Prostate gland (tissue), 2 donors: ENCODE results near the gene CORO7.

Experiments
- POLR2A ChIP-seq: fragments of 450-650 bp; IDR thresholded peaks from one replicate; pipeline ENCODE4 v1.6.1; 2016; ENCODE audit warnings: antibody characterized with exemption, mild to moderate bottlenecking
- POLR2AphosphoS5 ChIP-seq: sonication (generic); formaldehyde crosslinking; IDR thresholded peaks from one replicate; pipeline ENCODE4 v1.6.1; 2017; ENCODE audit warnings: antibody characterized with exemption
- TF ChIP-seq, protein P1 (sequence below), 4 experiments: fragments of 200-600 bp in 2 of 4; fragments of 450-650 bp in 2 of 4; sonication (generic) in 2 of 4; IDR thresholded peaks; 1 replicate in 3 of 4; 2 replicates in 1 of 4; pipeline ENCODE4 v1.5.1; 2016 to 2019; ENCODE audit warnings: antibody characterized with exemption in 4 of 4, mild to moderate bottlenecking in 2 of 4, moderate library complexity in 2 of 4

DNA sequence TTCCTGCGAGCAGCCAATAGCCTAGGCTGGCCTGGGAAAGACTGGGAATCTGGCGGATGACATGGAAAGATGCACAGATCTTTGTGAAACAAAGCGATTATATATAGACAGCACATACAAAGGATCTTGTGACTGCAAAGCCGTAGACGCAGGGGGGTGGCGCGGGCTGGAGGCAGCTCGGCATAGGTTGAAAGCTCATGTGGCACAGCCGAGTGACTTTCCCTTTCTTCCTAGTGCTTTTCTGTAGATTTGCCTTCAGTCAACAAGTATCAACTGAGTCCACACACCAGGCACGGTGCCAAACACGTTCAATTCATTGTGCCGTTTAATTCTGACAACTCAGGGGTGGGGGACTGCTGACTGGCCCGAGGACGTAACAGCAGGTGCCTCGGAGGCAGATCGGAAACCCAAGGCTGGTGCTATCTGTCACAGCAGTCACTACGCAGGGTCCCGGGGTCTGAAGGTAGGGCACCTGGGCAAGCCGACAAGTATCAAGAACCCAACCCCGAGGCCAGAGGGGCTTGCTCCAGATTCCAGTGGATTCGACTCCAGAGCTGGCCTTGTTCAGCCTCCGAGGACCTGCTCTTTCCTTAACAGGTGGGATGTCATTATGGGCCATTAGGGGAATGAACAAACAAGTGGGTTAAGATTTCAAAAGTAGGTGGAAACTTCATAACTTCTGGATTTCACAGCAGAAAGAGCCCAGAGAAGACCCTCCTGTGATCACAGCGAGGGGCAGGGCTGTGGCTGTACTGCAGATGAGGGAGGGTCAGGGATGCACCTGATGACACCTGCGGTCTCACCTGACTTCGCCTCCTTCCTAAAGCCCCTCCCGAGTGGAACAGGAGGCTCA is 71.2 kb downstream of the CORO7 start:
- TF ChIP-seq, protein P1, sequence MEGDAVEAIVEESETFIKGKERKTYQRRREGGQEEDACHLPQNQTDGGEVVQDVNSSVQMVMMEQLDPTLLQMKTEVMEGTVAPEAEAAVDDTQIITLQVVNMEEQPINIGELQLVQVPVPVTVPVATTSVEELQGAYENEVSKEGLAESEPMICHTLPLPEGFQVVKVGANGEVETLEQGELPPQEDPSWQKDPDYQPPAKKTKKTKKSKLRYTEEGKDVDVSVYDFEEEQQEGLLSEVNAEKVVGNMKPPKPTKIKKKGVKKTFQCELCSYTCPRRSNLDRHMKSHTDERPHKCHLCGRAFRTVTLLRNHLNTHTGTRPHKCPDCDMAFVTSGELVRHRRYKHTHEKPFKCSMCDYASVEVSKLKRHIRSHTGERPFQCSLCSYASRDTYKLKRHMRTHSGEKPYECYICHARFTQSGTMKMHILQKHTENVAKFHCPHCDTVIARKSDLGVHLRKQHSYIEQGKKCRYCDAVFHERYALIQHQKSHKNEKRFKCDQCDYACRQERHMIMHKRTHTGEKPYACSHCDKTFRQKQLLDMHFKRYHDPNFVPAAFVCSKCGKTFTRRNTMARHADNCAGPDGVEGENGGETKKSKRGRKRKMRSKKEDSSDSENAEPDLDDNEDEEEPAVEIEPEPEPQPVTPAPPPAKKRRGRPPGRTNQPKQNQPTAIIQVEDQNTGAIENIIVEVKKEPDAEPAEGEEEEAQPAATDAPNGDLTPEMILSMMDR (IDR thresholded peaks at IDR 0.05), result no peak
- no peak for TF ChIP-seq POLR2AphosphoS5
- TF ChIP-seq POLR2A, result no peak
